ENCODE data around the gene ZFP42. TPM values are rescaled to one million over a fixed set of nuclear protein-coding genes. Genes with fewer than 3 reads are reported as not detected.

The ZFP42 gene
- total RNA-seq, 1 experiment from 2014 or later = 0.34 TPM

DNA sequence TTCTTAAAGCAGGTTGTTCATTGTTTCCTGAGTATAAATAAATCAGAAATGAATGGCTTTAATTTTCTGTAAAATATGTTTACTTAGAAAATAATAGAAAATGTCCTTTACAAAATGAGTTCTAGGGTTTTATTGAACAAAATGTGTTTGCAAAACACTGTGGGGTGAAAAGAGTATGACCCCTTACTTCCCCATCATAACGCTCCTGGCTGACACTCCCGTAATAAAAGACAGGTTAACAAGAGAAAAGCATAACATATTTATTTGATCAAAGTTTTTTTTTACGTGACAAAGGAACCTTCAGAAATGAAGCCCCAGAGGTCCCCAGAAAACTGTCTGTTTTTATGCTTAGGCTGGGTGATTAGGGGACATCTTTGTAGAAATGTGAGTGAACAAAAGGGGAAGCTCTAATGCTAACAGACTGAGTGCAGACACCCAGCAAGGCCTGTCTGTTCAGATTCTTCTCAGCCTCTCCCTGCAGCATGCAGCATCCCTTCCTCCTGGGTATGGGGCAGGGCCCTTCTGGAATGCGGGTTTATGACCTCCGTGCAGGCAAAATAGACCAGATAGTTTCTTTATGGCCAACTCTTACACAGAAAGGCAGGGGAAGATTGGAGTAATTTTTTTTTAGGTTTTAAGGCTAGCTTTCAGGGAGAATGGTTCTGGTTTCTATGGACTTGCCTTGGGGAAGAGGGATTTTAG lies 26.1 kb downstream of the ZFP42 start:
- no peak overlapping the region for H3K4me3 ChIP-seq (ENCODE audit: low read depth, low read length)
- BruUV-seq (replicated peaks) = TSS peak; percentile 96
- POLR2A ChIA-PET = no interaction called here
- CTCF ChIA-PET = no interaction called here
- Mint-ChIP-seq H3K4me3 (ENCODE audit: unreplicated experiment) (peak overlapping the region; percentile 41), H3K9me3 (ENCODE audit: unreplicated experiment) (no peaks in the 10 kb centered on the region), H3K27ac (ENCODE audit: unreplicated experiment) (peak overlapping the region; percentile 97), H3K4me1 (ENCODE audit: low read depth, unreplicated experiment) (peaks cover 24% of the 10 kb centered on the region), H3K27me3 (ENCODE audit: insufficient read depth, unreplicated experiment) (no peaks in the 10 kb centered on the region), H3K36me3 (ENCODE audit: insufficient read depth, unreplicated experiment) (peaks cover 6% of the 10 kb centered on the region)
- H3K9me3 ChIP-seq = 0 out of 2 replicates have a peak, but pooled peaks cover 3% of the 10 kb centered on the region
- H3K36me3 ChIP-seq (ENCODE audit: control insufficient read depth, insufficient read depth, low read length) = no peaks in the 10 kb centered on the region
- TF ChIP-seq CTCF (IDR thresholded peaks at IDR 0.05; ENCODE audit: insufficient read depth in 1 of 2, low read depth in 1 of 2, low read length in 1 of 2, severe bottlenecking in 1 of 2, unreplicated experiment in 1 of 2) = no peak
- peak; percentile 88 to 94 for DNase-seq
- no peaks in the 10 kb centered on the region for H3K27me3 ChIP-seq (replicated peaks; ENCODE audit: control insufficient read depth, insufficient read depth, low read length)
- H3K4me1 ChIP-seq = peaks cover 44% of the 10 kb centered on the region
- intact Hi-C loops (cut with micrococcal nuclease; ENCODE audit: unreplicated experiment) = loop anchor here (1.0 to 2.0 kb wide), 3 partner anchors 29 to 89 kb away; no protein-coding TSS in a partner anchor

- H3K9me3 ChIP-seq = 0 out of 2 replicates have a peak, but pooled peaks cover 3% of the 10 kb centered on the region
- H3K4me1 ChIP-seq = peaks cover 42% of the 10 kb centered on the region
- Mint-ChIP-seq H3K4me3 (ENCODE audit: unreplicated experiment) (no peak overlapping the region), H3K36me3 (ENCODE audit: insufficient read depth, unreplicated experiment) (peaks cover 6% of the 10 kb centered on the region), H3K27me3 (ENCODE audit: insufficient read depth, unreplicated experiment) (no peaks in the 10 kb centered on the region), H3K27ac (ENCODE audit: unreplicated experiment) (peak overlapping the region; percentile 97), H3K9me3 (ENCODE audit: unreplicated experiment) (no peaks in the 10 kb centered on the region), H3K4me1 (ENCODE audit: low read depth, unreplicated experiment) (peaks cover 24% of the 10 kb centered on the region)
- ChIA-PET POLR2A (no interaction called here), CTCF (interaction anchor here (0.7 kb wide), 1 partner anchor 139 kb away, joined by 4 read pairs; no protein-coding TSS in a partner anchor)
- TF ChIP-seq CTCF (IDR thresholded peaks at IDR 0.05; ENCODE audit: insufficient read depth in 1 of 2, low read depth in 1 of 2, low read length in 1 of 2, severe bottlenecking in 1 of 2, unreplicated experiment in 1 of 2) = no peak
- H3K36me3 ChIP-seq (ENCODE audit: control insufficient read depth, insufficient read depth, low read length) = no peaks in the 10 kb centered on the region
- no peak for DNase-seq
- H3K4me3 ChIP-seq (ENCODE audit: low read depth, low read length) = no peak overlapping the region
- intact Hi-C loops (cut with micrococcal nuclease; ENCODE audit: unreplicated experiment) = loop anchor here (2.0 kb wide), 2 partner anchors 31 to 91 kb away; no protein-coding TSS in a partner anchor
- no TSS peak for BruUV-seq (replicated peaks)
- H3K27me3 ChIP-seq (replicated peaks; ENCODE audit: control insufficient read depth, insufficient read depth, low read length) = no peaks in the 10 kb centered on the region
These were observed 28.1 kb downstream of the ZFP42 start for GRCh38 chr4:188023682-188024081.

DNA sequence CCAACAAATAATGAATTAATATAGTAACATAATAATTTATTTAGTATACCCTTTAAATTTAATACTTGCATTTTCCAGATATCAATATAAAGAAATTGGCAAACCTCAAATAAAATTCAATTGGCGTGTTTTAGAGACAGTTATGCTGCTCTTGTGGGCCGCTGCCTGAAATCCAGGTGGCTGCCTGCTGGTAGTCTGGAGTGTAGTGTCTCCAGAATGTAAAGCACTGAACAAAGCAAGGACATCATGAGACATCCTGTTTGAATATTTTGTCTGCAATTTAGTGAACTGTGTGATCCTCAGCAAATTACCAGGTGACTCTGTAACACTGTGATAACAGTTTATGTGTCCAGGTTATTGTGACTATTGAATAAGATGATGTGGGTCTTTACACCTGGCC lies 29.9 kb downstream of the ZFP42 start:
- intact Hi-C loops (cut with micrococcal nuclease; ENCODE audit: unreplicated experiment) = no loop called here
- H3K27me3 Mint-ChIP-seq (ENCODE audit: insufficient read depth, unreplicated experiment) = no peaks in the 10 kb centered on the region
- H3K9me3 Mint-ChIP-seq (ENCODE audit: unreplicated experiment) = no peaks in the 10 kb centered on the region
- H3K4me1 Mint-ChIP-seq (ENCODE audit: low read depth, unreplicated experiment) = peaks cover 24% of the 10 kb centered on the region
- no peak overlapping the region for H3K27ac Mint-ChIP-seq (ENCODE audit: unreplicated experiment)
- H3K4me1 ChIP-seq = peaks cover 36% of the 10 kb centered on the region
- H3K36me3 ChIP-seq (ENCODE audit: control insufficient read depth, insufficient read depth, low read length) = no peaks in the 10 kb centered on the region
- H3K27me3 ChIP-seq (replicated peaks; ENCODE audit: control insufficient read depth, insufficient read depth, low read length) = no peaks in the 10 kb centered on the region
- no peak overlapping the region for H3K4me3 ChIP-seq (ENCODE audit: low read depth, low read length)
- H3K9me3 ChIP-seq = no peaks in the 10 kb centered on the region
- POLR2A ChIA-PET = no interaction called here
- CTCF ChIA-PET = no interaction called here
- TF ChIP-seq CTCF (IDR thresholded peaks at IDR 0.05; ENCODE audit: insufficient read depth in 1 of 2, low read depth in 1 of 2, low read length in 1 of 2, severe bottlenecking in 1 of 2, unreplicated experiment in 1 of 2) = no peak
- H3K36me3 Mint-ChIP-seq (ENCODE audit: insufficient read depth, unreplicated experiment) = peaks cover 6% of the 10 kb centered on the region
- no peak overlapping the region for H3K4me3 Mint-ChIP-seq (ENCODE audit: unreplicated experiment)
- BruUV-seq (replicated peaks) = no TSS peak
- DNase-seq = no peak
